ENCODE measurements around the gene STARD3.

Gene STARD3

DNA sequence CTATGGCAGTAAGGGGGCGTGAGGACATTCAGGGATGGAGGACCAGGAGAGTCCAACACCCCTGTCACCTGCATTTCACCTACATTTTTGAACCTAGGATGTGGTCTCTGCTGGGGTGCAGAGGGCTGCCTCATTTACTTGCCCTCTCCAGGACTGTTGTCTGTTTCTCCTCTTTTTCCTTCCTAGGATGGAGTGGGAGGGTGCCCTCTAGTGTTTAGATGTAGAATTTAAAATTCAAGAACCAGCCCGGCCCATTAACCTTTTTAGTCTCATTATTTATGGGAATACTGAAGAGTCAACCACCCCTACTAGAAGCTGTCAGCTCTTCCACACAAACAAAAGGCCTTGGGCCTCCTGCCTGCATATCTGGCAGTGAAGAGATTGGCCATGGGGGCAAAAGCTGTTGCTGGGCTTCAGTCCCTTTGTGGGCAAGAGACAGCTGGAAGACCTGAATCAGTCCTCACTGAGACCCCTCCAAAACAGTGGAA lies 2.5 kb upstream of the STARD3 start:
- DNase-seq (ENCODE audit: extremely low read depth in 1 of 2, low read depth in 1 of 2), result no peak

DNA sequence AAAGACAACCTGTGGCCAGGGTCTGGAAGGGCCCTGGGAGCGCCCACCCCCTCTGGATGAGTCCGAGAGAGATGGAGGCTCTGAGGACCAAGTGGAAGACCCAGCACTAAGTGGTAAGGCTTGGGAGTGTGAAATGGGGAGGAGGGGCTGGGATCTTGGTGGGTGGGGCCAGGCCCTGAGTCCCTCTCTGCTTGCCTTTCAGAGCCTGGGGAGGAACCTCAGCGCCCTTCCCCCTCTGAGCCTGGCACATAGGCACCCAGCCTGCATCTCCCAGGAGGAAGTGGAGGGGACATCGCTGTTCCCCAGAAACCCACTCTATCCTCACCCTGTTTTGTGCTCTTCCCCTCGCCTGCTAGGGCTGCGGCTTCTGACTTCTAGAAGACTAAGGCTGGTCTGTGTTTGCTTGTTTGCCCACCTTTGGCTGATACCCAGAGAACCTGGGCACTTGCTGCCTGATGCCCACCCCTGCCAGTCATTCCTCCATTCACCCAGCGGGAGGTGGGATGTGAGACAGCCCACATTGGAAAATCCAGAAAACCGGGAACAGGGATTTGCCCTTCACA lies 1.2 kb upstream of the STARD3 start:
- DNase-seq (ENCODE audit: extremely low read depth in 1 of 2, low read depth in 1 of 2), result no peak

DNA sequence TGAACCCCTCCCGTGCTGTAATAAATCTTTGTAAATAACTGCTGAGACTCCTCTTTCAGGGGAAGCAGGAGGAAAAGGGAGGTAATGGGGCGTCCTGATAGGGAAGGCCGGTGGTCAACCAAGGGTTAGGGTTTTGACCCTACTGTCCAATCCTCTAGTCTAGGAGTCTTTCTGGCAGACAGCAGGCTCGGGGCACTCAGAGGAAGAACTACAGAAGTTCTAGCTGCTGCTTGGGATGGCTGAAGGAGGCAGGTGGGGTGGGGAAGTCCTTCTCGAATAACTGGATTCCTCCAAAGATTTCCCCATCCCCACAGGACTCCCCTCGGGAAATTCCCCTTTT lies 387 bp upstream of the STARD3 start:
- no peak for DNase-seq (ENCODE audit: extremely low read depth in 1 of 2, low read depth in 1 of 2)

DNA sequence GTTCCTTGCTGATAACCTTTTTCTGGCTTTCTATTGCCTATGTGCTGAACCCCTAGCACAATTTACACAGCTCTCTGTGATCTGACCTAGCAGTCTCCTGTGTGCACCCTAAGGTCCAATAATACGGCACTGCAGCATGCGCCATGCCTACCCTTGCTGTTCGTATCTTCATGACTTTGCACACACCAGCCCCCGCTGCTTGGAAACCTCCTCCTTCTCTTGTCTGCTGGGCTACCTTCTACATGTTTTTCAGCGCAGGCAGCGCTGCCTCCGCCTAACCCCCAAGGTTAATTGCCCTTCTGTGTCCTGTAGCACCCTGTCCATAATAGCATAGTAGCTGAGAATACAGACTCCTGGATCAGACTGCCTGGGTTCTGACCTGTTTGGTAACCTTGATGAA lies 1.4 kb downstream of the STARD3 start:
- no peak for DNase-seq (ENCODE audit: extremely low read depth in 1 of 2, low read depth in 1 of 2)

DNA sequence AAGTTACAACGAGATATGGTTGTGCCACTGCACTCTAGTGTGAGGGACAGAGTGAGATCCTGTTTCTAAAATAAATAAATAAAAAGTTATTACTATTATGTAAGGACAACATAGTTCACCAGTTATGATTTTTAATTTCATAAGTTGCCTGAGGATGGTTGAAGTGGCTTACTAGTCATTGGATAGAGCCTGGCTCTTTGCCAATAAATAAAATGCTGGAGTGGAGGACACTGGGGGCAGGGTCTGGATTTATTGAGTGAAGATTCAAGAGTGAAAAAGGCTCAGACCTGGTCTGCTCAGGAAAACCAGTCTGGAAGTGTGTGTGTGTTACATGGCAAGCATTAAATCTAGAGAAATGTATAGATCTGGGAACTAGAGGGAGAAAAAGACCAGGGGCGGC lies 2.1 kb downstream of the STARD3 start:
- DNase-seq (ENCODE audit: extremely low read depth in 1 of 2, low read depth in 1 of 2), result no peak

DNA sequence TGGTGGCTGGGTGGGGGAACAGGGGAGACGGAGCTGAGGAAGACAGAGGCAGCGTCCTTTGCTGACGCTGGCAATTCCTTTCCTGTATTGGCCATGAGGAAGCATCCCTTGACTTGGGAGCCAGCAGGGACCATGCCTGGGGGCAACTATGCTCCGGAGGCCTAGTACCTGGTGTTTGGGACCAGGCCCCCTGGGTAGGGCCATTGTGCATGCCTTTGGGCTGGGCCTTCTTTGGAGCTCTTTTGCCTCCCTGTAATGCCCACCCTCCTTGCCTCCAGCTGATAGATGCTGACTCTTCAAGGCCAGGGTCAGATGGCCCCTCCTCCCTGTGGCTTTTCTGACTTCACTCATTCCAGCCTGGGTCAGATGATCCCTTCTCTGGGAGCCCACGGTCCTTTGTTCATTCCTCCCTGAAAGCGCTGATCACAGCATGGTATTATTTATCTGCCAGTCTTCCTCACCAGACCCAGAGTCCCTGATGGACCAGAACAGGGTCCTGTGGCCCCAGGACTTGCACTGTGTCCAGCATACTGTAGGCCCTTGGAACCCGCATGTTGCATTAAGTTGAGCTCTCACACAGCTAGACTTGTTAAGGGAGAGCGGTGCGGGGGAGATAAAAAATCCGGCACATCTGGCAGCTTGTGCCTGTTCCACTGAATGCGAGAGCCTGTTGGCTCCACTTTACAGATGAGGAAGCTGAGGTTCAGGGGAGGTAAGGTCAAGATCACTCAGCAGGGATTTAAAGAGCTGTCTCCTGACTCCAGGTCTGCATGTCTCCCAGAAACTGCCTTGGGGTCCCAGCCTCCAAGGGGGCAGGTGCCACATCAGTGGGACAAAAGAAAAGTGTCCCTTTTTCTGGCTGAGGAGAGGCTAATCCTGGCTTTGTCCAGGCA lies 2.9 kb downstream of the STARD3 start:
- DNase-seq (ENCODE audit: extremely low read depth in 1 of 2, low read depth in 1 of 2), result no peak

DNA sequence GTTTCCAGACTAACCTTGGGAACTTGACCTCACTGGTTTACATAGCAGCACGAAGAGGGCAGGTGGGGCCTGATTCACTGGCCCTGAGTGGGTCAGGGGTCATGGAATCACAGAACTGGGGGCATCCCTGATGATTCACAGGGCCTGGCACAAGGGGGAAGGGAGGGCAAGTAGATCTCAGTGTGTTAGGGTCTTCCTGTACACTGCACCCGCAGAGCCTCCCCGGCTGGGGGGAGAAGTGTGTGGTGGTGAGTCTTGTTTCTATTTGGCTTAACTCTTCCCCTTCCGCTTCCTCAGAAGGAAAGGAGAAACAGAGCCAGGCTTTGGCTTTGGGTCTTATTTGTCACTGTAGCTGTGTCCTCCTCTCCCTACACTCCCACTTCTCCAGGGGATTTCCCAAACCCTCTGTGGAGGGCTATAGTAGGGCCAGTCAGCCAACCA lies 3.7 kb downstream of the STARD3 start:
- DNase-seq (ENCODE audit: extremely low read depth in 1 of 2, low read depth in 1 of 2), result no peak

DNA sequence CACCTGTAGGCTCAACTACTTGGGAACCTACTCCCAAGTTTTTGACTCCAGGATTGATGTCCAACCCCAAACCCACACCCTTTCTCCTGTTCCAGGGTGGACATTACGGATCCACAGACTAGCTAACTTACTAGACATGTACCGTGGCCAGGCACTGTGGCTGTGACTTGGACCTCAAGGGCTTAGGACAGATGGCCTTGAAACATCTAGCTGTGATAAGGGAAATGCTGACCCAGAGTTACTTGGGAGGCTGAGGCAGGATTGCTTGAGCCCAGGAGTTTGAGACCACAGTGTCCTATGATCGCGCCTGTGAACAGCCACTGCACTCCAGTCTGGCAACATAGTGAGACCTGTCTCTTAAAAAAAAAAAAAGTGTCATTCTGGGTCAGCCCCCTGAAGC lies 4.2 kb downstream of the STARD3 start:
- DNase-seq (ENCODE audit: extremely low read depth in 1 of 2, low read depth in 1 of 2), result no peak

DNA sequence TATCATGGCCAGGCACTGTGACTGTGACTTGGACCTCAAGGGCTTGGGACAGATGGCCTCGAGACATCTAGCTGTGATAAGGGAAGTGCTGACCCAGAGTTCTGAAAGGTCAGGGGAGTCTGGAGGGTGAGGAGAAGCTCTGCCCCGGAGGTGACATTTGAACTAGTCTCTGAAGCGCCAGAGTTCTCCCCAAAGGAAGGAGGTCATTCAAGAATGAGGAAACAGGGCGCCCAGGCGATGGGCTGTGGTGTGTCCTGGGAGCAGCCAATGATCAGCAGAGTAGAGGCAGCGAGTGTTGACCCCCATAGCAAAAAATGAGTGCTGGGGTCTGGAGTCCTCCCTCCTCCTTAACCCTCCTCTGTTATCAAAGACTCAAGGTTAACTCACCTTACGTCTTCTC lies 4.9 kb downstream of the STARD3 start:
- no peak for DNase-seq (ENCODE audit: extremely low read depth in 1 of 2, low read depth in 1 of 2)

DNA sequence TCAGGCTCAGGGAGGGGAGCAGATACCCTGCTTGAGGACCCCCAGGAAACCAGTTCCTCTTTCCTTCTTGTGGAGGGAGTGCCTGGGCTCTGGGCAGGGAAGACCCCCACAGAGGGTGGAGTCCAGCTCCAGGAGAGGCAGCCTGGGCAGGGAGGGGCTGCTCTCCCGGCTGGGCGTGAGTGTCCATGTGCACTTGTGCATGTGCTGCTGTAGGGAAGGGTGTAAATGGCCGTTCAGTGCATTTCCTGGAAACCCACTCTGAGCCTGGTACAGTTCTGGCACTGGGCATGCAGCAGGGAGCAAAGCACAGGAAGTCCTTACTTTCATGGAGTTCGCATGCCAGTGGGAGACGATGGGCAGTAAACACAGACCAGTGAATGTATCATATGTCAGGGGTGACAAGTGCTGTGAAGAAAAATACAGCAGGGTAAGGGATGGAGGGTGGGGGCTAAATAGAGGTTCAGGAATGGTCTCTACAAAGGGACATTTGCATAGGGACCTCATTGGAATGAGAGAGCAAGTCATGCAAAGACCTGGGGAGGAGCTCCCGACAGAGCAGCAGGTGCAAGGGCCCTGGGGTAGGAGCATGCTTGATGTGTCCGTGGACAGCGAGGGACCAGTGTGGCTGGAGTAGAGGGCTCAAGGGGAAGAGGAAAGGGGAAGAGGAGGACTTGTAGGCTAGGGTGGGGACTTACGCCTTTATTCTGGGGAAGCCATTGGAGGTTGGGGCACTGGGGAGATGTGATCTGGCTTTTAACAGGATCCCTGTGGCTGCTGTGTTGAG lies 5.5 kb downstream of the STARD3 start:
- DNase-seq (ENCODE audit: extremely low read depth in 1 of 2, low read depth in 1 of 2), result no peak

DNA sequence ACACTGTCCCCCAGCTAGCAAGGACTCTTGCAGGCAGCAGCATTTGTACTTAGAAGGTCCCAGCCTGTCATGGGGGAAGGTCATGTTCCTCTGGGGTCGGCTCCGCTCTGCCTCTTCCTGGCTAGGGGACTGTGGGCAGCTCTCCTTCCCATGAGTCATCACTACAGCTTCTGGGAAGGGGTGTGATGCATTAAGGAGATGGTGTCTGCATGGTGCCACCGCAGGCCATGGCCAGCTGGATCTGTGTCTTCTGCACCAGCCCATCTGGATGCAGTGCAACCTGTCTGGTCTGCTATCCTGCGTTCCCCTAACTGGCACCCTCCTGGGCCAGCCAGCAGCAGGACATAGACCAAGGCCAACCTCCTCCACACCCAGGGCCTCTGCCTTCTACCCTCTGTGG lies 6.3 kb downstream of the STARD3 start:
- DNase-seq (ENCODE audit: extremely low read depth in 1 of 2, low read depth in 1 of 2), result no peak

DNA sequence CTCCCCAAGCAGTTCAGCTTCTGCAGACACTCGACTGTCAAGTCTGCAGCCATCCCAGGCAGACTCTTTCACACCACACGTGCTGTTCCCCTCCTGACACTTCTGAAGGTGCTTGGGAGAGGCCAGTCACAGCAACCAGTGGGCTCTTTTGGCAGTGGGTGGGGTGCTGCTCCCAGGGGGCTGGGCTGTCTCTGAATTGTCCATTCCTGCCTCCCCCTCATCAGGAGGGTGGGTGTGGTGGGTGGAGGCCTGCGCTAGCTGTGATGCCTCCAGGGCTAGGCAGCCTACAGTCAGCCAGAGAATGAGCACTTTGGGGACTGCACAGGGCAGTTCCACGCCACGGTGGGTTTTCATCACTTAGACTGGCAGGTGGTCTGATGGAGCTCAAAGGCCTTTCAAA lies 10.3 kb downstream of the STARD3 start:
- no peak for DNase-seq (ENCODE audit: extremely low read depth in 1 of 2, low read depth in 1 of 2)

DNA sequence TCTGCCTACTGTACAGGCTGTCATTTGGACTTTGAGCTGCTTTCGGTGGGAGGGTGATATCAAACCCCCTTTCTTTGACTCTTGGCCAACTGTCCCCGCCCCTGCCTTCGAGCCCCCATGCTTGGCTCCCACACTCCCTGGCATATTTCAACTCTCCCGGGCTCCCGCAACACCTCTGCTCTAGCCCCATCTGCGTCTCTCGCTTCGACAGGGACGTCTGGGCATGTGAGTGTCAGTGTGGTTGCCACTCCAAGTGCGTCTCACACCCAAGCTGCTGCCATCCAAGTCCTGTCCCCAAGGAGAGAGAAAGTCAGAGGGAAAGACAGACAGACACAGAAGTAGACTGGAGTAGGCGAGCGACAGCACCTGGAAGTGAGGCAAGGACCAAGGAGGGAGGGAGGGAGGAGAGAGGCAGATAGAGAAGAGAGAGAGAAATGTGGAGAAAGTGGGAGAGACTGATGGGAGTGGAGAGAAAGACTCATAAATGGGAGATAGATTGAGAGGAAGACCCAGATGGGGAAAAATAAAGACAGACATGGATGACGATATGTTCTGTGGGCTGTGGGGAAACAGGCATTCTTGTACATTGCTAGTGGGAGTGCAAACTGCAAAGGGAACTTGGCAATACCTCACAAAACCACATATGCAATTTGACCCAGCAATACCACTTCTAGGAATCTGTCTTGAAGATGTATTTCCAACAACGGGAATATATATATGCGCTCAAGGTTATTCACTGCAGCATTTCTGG lies 11.8 kb downstream of the STARD3 start:
- no peak for DNase-seq (ENCODE audit: extremely low read depth in 1 of 2, low read depth in 1 of 2)

DNA sequence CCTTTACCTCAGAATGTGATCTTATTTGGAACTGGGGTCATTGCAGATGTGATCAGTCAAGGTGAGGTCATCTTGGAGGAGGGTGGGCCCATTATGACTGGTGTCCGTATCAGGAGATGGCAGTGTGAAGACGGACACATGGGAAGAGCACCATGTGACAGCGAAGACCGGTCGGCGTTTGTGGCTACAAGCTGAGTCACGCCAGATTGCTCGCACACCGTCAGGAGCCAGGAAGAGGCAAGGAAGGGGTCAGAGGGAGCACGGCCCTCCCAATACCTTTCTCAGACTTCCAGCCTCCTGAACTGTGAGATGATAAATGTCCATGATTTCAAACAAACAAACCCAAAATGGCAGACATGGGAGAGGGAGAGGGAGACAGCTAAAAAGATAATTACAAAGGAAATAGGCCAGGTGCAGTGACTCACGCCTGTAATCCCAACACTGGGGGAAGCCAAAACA lies 13.2 kb downstream of the STARD3 start:
- no peak for DNase-seq (ENCODE audit: extremely low read depth in 1 of 2, low read depth in 1 of 2)

DNA sequence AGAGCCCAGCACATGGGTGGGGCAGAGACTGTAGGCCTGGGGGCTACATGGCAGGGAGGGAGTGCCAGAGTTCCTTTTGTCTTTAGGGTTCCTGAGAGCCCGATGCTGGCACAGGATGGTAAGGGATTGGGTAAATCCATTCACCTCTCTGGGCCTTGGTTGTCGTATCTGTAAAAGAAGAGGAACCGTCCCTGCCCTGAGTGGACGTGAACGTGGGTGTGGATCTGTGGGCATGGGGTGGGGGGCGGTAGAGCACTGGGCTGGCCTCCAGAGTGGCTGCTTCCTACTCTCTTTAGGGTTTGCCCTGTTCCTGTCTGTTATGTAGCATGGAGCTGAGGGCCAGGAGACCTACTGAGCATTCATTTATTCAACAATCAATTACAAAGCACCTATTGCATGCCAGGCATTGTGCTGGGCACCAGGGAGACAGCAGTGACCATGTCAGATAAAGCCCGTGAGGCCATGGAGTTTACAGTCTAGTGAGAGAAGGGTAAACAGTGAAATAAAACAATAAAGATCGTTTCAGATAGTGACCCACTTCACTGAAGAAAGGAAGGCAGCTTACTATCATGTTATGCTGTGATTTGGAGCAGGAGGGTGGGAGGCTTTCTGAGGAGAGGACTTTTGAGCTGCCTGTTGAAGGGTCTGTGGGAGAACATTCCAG lies 15.1 kb downstream of the STARD3 start:
- DNase-seq (ENCODE audit: extremely low read depth in 1 of 2, low read depth in 1 of 2), result no peak

DNA sequence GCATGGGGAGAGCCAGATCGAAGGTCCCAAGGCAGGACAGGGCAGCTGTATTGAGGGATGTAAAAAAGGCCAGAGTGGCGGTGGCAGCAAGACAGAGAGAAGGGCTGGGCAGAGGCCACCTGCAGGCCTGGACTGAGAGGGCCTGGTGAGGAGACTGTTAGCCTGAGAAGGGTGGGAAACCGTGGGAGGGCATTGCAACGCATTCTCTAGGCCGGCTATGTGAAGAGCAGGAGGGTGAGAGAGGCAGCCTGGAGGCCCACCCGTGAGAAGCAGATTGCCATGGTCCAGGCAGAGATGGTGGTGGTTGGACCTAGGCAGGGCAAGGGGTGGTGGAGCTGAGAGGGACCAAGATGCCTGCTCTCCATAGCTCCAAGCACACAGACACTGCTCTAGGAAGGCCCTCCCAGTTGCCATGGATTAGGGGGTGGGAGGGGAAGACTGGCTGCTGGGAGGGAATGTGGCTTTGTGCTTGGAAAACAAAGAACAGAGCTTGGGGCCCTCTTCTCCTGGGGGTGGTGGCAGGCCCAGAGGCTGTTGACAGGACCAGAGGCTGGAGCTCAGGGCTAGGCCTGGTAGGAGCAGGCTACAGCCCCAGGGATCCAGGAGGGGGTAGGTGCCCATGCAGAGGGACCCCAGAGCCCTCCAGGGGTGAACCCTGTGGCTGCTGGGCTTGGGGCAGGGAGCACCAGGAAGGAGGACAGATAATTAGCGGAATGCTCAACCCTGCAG lies 15.8 kb downstream of the STARD3 start:
- no peak for DNase-seq (ENCODE audit: extremely low read depth in 1 of 2, low read depth in 1 of 2)

DNA sequence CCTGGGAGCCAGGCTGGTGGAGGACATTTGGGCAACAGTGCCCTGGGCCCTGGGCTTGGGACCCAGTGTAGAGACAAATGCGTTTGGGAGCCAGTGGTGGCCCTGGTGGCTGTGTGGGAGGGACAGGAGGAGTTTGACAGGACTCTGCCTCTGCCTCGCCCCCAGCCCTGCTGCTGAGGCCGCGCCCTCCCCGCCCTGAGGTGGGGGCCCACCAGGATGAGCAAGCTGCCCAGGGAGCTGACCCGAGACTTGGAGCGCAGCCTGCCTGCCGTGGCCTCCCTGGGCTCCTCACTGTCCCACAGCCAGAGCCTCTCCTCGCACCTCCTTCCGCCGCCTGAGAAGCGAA lies 16.3 kb downstream of the STARD3 start:
- DNase-seq (ENCODE audit: extremely low read depth in 1 of 2, low read depth in 1 of 2), result no peak

DNA sequence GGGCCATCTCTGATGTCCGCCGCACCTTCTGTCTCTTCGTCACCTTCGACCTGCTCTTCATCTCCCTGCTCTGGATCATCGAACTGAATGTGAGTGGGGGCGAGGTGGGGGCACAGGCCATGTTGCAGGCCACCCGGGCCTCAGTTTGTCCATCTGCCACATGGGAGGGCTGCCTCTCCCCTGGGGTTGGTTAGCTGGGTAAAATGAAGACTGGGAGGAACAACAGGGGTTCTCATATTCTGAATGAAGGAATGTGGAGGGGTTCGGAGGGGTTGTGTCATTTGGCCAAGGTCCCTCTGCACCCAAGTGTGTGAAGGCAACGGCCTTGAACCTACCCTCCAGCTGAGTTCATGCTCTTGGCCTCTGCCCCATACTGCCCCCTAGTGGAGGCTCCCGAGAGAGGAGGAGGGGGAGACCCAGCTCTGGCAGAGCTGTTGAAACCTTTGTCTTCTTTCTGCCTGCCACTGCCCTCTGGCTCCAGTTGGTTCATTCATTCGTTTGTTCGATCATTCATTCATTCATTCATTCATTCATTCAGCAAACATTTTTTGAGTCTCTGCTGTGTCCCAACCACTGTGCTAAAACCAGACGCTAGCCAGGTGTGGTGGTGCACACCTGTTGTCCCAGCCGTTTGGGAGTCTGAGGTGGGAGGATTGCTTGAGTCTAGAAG lies 16.9 kb downstream of the STARD3 start:
- peak; percentile 51 to 66 for DNase-seq (ENCODE audit: extremely low read depth in 1 of 2, low read depth in 1 of 2)

DNA sequence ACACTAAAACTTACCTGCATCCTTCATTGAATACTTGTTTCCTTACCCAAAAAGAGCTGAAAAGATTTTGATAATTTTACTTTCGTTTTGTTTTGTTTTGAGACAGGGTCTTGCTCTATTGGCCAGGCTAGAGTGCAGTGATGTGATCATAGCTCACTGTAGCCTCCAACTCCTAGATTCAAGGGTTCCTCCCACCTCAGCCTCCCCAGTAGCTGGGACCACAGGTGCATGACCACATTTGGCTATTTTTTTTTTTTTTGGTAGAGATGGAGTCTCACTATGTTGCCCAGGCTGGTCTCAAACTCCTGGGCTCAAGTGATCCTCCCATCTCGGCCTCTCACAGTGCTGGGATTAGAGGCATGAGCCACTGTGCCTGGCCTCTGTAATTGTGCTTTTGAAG lies 18.2 kb downstream of the STARD3 start:
- no peak for DNase-seq (ENCODE audit: extremely low read depth in 1 of 2, low read depth in 1 of 2)

Data from activated CD8-positive, alpha-beta memory T cell treated with anti-CD3 and anti-CD28 coated beads for 1 hour (primary cell).